ENCODE results near the gene SLC16A5. TPM values are rescaled to one million over a fixed set of nuclear protein-coding genes. Genes with fewer than 3 reads are reported as not detected.

Gene SLC16A5
- polyA plus RNA-seq, 1 donor from 2014 or later: not detected

DNA sequence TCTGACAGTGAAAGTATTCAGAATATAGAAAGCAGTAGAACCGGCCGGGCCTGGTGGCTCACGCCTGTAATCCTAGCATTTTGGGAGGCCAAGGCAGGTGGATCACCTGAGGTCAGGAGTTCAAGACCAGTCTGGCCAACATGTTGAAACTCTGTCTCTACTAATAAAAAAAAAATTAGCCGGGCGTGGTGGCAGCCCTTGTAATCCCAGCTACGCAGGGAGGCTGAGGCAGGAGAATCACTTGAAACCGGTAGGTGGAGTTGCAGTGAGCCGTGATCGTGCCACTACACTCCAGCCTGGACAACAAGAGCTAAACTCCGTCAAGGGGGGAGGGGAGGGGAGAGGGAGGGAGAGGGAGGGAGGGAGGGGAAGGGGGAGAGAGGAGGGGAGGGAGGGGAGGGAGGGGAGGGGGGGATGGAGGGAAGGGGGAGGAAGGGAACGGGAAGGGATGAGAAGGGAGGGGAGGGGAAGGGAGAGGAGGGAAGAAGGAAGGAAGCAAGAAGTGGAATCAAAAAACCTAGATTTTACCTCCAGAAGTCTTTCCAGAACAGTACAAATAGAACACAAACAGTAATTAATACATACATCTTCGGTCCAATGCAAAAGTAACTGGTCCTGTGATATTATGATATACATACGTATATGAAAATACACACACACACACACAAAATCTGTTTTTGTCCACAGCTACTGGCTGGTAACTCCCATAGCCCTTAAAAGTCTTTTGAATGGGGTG is 54.6 kb downstream of the SLC16A5 start:
- peaks cover 44% of the 10 kb centered on the region for H3K79me2 ChIP-seq (replicated peaks; ENCODE audit: insufficient read depth, low read length)

DNA sequence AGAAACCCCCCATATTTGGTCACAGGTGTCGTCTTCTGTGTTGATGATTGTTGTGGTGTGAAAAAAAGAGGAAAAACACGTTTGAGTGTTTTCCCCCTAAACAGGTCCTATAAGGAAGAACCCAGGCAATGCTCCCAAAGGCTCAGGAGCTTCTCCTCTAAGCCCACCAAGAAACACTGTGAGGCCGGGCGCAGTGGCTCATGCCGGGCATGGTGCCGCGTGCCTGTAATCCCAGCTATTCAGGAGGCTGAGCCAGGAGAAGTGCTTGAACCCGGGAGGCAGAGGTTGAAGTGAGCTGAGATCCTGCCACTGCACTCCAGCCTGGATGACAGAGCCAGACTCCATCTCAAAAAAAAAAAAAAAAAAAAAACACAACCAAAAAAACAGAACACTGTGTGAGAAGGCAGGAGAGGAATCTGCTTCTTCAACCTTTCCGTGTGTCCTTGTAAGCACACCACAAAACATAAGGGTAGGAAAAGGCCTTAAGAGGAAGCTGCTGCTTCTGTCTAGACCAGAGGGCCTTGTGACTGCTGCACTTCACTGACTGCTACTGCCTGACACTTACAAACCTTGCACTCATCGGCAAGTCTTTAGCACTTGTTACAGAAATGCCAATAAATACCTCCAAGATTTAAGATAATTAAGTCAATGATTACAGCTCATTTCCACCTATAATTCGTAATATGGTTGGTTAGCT is 57.2 kb downstream of the SLC16A5 start:
- TF ChIP-seq RAD21 (conservative IDR thresholded peaks at IDR 0.05): no peak
- TF ChIP-seq, protein P1, sequence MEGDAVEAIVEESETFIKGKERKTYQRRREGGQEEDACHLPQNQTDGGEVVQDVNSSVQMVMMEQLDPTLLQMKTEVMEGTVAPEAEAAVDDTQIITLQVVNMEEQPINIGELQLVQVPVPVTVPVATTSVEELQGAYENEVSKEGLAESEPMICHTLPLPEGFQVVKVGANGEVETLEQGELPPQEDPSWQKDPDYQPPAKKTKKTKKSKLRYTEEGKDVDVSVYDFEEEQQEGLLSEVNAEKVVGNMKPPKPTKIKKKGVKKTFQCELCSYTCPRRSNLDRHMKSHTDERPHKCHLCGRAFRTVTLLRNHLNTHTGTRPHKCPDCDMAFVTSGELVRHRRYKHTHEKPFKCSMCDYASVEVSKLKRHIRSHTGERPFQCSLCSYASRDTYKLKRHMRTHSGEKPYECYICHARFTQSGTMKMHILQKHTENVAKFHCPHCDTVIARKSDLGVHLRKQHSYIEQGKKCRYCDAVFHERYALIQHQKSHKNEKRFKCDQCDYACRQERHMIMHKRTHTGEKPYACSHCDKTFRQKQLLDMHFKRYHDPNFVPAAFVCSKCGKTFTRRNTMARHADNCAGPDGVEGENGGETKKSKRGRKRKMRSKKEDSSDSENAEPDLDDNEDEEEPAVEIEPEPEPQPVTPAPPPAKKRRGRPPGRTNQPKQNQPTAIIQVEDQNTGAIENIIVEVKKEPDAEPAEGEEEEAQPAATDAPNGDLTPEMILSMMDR (IDR thresholded peaks at IDR 0.05; ENCODE audit: poor library complexity, severe bottlenecking): no peak
- TF ChIP-seq MXI1 (conservative IDR thresholded peaks at IDR 0.05; ENCODE audit: poor library complexity, severe bottlenecking): no peak
- TF ChIP-seq, protein P2, sequence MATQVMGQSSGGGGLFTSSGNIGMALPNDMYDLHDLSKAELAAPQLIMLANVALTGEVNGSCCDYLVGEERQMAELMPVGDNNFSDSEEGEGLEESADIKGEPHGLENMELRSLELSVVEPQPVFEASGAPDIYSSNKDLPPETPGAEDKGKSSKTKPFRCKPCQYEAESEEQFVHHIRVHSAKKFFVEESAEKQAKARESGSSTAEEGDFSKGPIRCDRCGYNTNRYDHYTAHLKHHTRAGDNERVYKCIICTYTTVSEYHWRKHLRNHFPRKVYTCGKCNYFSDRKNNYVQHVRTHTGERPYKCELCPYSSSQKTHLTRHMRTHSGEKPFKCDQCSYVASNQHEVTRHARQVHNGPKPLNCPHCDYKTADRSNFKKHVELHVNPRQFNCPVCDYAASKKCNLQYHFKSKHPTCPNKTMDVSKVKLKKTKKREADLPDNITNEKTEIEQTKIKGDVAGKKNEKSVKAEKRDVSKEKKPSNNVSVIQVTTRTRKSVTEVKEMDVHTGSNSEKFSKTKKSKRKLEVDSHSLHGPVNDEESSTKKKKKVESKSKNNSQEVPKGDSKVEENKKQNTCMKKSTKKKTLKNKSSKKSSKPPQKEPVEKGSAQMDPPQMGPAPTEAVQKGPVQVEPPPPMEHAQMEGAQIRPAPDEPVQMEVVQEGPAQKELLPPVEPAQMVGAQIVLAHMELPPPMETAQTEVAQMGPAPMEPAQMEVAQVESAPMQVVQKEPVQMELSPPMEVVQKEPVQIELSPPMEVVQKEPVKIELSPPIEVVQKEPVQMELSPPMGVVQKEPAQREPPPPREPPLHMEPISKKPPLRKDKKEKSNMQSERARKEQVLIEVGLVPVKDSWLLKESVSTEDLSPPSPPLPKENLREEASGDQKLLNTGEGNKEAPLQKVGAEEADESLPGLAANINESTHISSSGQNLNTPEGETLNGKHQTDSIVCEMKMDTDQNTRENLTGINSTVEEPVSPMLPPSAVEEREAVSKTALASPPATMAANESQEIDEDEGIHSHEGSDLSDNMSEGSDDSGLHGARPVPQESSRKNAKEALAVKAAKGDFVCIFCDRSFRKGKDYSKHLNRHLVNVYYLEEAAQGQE (IDR thresholded peaks at IDR 0.05; ENCODE audit: borderline replicate concordance): no peak
- TF ChIP-seq POLR2AphosphoS5 (IDR thresholded peaks at IDR 0.05): no peak
- no peak for TF ChIP-seq EZH2 (IDR thresholded peaks at IDR 0.05; ENCODE audit: borderline replicate concordance, insufficient read depth, low read length, poor library complexity, severe bottlenecking)
- TF ChIP-seq SMC3 (conservative IDR thresholded peaks at IDR 0.05; ENCODE audit: poor library complexity): no peak
- TF ChIP-seq TAF1 (IDR thresholded peaks at IDR 0.05; ENCODE audit: low read depth): no peak
- TF ChIP-seq EP300 (conservative IDR thresholded peaks at IDR 0.05; ENCODE audit: poor library complexity, severe bottlenecking): no peak

More for the DNA sequence above, 54.6 kb downstream of the SLC16A5 start:
- no peaks in the 10 kb centered on the region for H3F3A ChIP-seq (ENCODE audit: insufficient read depth, low read length, poor library complexity, severe bottlenecking)
- H4K20me1 ChIP-seq (ENCODE audit: insufficient read depth): peaks cover 63% of the 10 kb centered on the region
- TF ChIP-seq, protein P2 (IDR thresholded peaks at IDR 0.05; ENCODE audit: borderline replicate concordance): no peak
- TF ChIP-seq EP300 (conservative IDR thresholded peaks at IDR 0.05; ENCODE audit: poor library complexity, severe bottlenecking) (no peak), MXI1 (conservative IDR thresholded peaks at IDR 0.05; ENCODE audit: poor library complexity, severe bottlenecking) (no peak), POLR2AphosphoS5 (IDR thresholded peaks at IDR 0.05) (no peak)
- H3K9ac ChIP-seq (ENCODE audit: low read length): no peak overlapping the region
- peaks cover 25% of the 10 kb centered on the region for H3K36me3 ChIP-seq (ENCODE audit: insufficient read depth, low read length)
- H3K9me2 ChIP-seq (ENCODE audit: insufficient read depth, low read length): no peaks in the 10 kb centered on the region
- no peaks in the 10 kb centered on the region for H3K27me3 ChIP-seq (ENCODE audit: insufficient read depth, low read depth, low read length)
- no peaks in the 10 kb centered on the region for H3K9me3 ChIP-seq (ENCODE audit: low read length)
- H2AFZ ChIP-seq (ENCODE audit: low read depth, low read length): no peak overlapping the region
- no peak overlapping the region for H3K4me2 ChIP-seq (ENCODE audit: low read length)
- H3K4me3 ChIP-seq (ENCODE audit: low read length): no peak overlapping the region
- H3K27ac ChIP-seq (ENCODE audit: low read length): no peak overlapping the region

More for the DNA sequence above, 57.2 kb downstream of the SLC16A5 start:
- Histone ChIP-seq H2AFZ (ENCODE audit: low read depth, low read length) (no peak overlapping the region), H3K27ac (ENCODE audit: low read length) (no peak overlapping the region), H3K79me2 (replicated peaks; ENCODE audit: insufficient read depth, low read length) (peaks cover 59% of the 10 kb centered on the region), H3K4me2 (ENCODE audit: low read length) (no peak overlapping the region), H3K27me3 (ENCODE audit: insufficient read depth, low read depth, low read length) (no peaks in the 10 kb centered on the region), H3K9me3 (ENCODE audit: low read length) (no peaks in the 10 kb centered on the region), H3K9ac (ENCODE audit: low read length) (no peak overlapping the region), H3K4me3 (ENCODE audit: low read length) (no peak overlapping the region), H3K9me2 (ENCODE audit: insufficient read depth, low read length) (no peaks in the 10 kb centered on the region), H4K20me1 (ENCODE audit: insufficient read depth) (peaks cover 79% of the 10 kb centered on the region), H3F3A (ENCODE audit: insufficient read depth, low read length, poor library complexity, severe bottlenecking) (no peaks in the 10 kb centered on the region), H3K36me3 (ENCODE audit: insufficient read depth, low read length) (peaks cover 24% of the 10 kb centered on the region)
